Cardiac muscle cell (in vitro differentiated cells and primary cell): ENCODE results near the gene KRT14. TPM values are rescaled to one million over a fixed set of nuclear protein-coding genes. Genes with fewer than 3 reads are reported as not detected.

Experiments used
- DNase-seq, 2 donors: peaks; one replicate each; pipeline versions ENCODE4 v3.0.0 to v3.0.0-alpha.2; 2010 to 2017; ENCODE audit warnings: low read depth in 1 of 2, low spot score in 1 of 2
- H3K27ac ChIP-seq: fragments of 200-600 bp; sonication (generic); 2 replicates; pipeline ENCODE4 v1.5.1; 2016
- H3K27me3 ChIP-seq: fragments of 200-600 bp; sonication (generic); 2 replicates; pipeline ENCODE4 v1.6.0; 2016; ENCODE audit warnings: control low read depth
- H3K36me3 ChIP-seq: fragments of 200-600 bp; sonication (generic); 2 replicates; pipeline ENCODE4 v1.5.1; 2016; ENCODE audit warnings: control low read depth
- H3K4me1 ChIP-seq: fragments of 200-600 bp; sonication (generic); 2 replicates; pipeline ENCODE4 v1.8.1; 2017; ENCODE audit warnings: low read depth, mild to moderate bottlenecking, mixed run types
- H3K4me3 ChIP-seq: fragments of 200-600 bp; sonication (generic); 2 replicates; pipeline ENCODE4 v1.5.1; 2016; ENCODE audit warnings: mild to moderate bottlenecking
- H3K9me3 ChIP-seq: fragments of 200-600 bp; sonication (generic); 2 replicates; pipeline ENCODE4 v1.5.1; 2017; ENCODE audit warnings: low read depth, mild to moderate bottlenecking, control low read depth
- CTCF ChIP-seq: IDR thresholded peaks from 2 replicates; pipeline ENCODE4 v1.5.1; 2012; ENCODE audit warnings: low read depth, mild to moderate bottlenecking, low read length
- polyA plus RNA-seq: library from polyadenylated mRNA; unstranded; fragments of >200 nt; fragmentation: Nextera tagmentation; extraction: Ambion mirVana; gene quantifications from 2 replicates; pipeline ENCODE4 v1.2.1, GENCODE V29; 2016
- total RNA-seq: library from RNA; depleted of rRNA; stranded (reverse); fragments of >200 nt; gene quantifications from 2 replicates; pipeline ENCODE4 v1.2.3, GENCODE V29; 2016

Gene KRT14
- total and polyA plus RNA-seq, 2 experiments from 2014 or later = 0.20 TPM; not detected in 1

DNA sequence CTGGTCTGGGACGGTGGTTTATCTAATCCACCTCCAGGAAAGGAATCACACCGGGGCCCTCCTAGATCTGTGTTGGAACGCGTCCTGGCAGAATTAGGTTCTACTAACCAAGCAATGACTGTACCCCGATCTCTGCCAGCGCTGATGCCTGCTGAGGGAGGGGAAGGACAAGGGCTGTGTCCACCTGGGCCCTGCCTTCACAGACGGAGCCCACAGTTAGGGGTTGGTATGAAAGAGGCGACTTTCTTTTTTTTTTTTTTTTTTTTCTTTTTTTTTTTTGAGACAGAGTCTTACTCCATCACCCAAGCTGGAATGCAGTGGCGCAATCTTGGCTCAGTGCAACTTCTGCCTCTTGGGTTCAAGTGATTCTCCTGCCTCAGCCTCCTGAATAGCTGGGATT lies 48.7 kb downstream of the KRT14 start:
- no peaks in the 10 kb centered on the region for H3K36me3 ChIP-seq
- peak in 1 of 2 donors; percentile 69 for DNase-seq
- no peak overlapping the region for H3K4me3 ChIP-seq
- H3K4me1 ChIP-seq = peaks cover 13% of the 10 kb centered on the region
- no peaks in the 10 kb centered on the region for H3K9me3 ChIP-seq
- TF ChIP-seq CTCF = no peak
- H3K27ac ChIP-seq = no peak overlapping the region
- no peaks in the 10 kb centered on the region for H3K27me3 ChIP-seq

- DNase-seq = no peak
- H3K4me3 ChIP-seq = no peak overlapping the region
- no peaks in the 10 kb centered on the region for H3K9me3 ChIP-seq
- H3K4me1 ChIP-seq = peaks cover 13% of the 10 kb centered on the region
- no peak overlapping the region for H3K27ac ChIP-seq
- no peak for TF ChIP-seq CTCF
- H3K36me3 ChIP-seq = no peaks in the 10 kb centered on the region
- H3K27me3 ChIP-seq = no peaks in the 10 kb centered on the region
Measured at GRCh38 chr17:41537614-41537954, 49.1 kb downstream of the KRT14 start.

- no peak for DNase-seq
- Histone ChIP-seq H3K4me1 (peaks cover 13% of the 10 kb centered on the region), H3K4me3 (no peak overlapping the region), H3K27ac (no peak overlapping the region), H3K36me3 (no peaks in the 10 kb centered on the region), H3K27me3 (no peaks in the 10 kb centered on the region), H3K9me3 (no peaks in the 10 kb centered on the region)
- TF ChIP-seq CTCF = no peak
Measured at GRCh38 chr17:41536741-41537613, 49.7 kb downstream of the KRT14 start.

- Histone ChIP-seq H3K4me3 (no peak overlapping the region), H3K27me3 (no peaks in the 10 kb centered on the region), H3K4me1 (peaks cover 14% of the 10 kb centered on the region), H3K9me3 (no peaks in the 10 kb centered on the region), H3K27ac (no peak overlapping the region), H3K36me3 (no peaks in the 10 kb centered on the region)
- no peak for TF ChIP-seq CTCF
- DNase-seq = no peak
Measured at GRCh38 chr17:41535764-41536481, 50.8 kb downstream of the KRT14 start.

GRCh38 chr17:41534899-41535546 lies 51.7 kb downstream of the KRT14 start:
- H3K36me3 ChIP-seq = no peaks in the 10 kb centered on the region
- no peaks in the 10 kb centered on the region for H3K9me3 ChIP-seq
- H3K27me3 ChIP-seq = no peaks in the 10 kb centered on the region
- TF ChIP-seq CTCF = no peak
- H3K4me1 ChIP-seq = peaks cover 23% of the 10 kb centered on the region
- no peak for DNase-seq
- H3K4me3 ChIP-seq = no peak overlapping the region
- no peak overlapping the region for H3K27ac ChIP-seq
